Skeletal muscle tissue (tissue), 4 donors: ENCODE data around the gene PCYT2. TPM values are rescaled to one million over a fixed set of nuclear protein-coding genes. Genes with fewer than 3 reads are reported as not detected.

Source experiments
- H3K27ac ChIP-seq: one replicate; pipeline ENCODE4 v1.7.0; 2013; ENCODE audit warnings: mild to moderate bottlenecking, low read depth, low read length, inconsistent platforms
- H3K27me3 ChIP-seq, 3 donors: one replicate each; pipeline ENCODE4 v1.7.0; 2013; ENCODE audit warnings: low read length in 3 of 3; ENCODE audit not compliant: control insufficient read depth in 3 of 3, insufficient read depth in 3 of 3
- H3K36me3 ChIP-seq, 3 donors: one replicate each; pipeline ENCODE4 v1.7.0; 2013; ENCODE audit warnings: low read length in 3 of 3; ENCODE audit not compliant: control insufficient read depth in 3 of 3, insufficient read depth in 3 of 3
- H3K4me1 ChIP-seq, 3 donors: one replicate each; pipeline ENCODE4 v1.7.0; 2013; ENCODE audit warnings: low read length in 3 of 3, mild to moderate bottlenecking in 3 of 3; ENCODE audit not compliant: control insufficient read depth in 3 of 3, insufficient read depth in 3 of 3
- H3K4me3 ChIP-seq, 3 donors: one replicate each; pipeline ENCODE4 v1.7.0; 2013; ENCODE audit warnings: low read length in 3 of 3
- H3K9ac ChIP-seq, 3 donors: one replicate each; pipeline ENCODE4 v1.7.0; 2013; ENCODE audit warnings: low read length in 3 of 3, mild to moderate bottlenecking in 3 of 3, moderate library complexity in 2 of 3, low read depth in 1 of 3
- H3K9me3 ChIP-seq, 3 donors: one replicate each; pipeline ENCODE4 v1.7.0; 2013; ENCODE audit warnings: low read length in 3 of 3; ENCODE audit not compliant: control insufficient read depth in 3 of 3
- total RNA-seq: library from RNA; depleted of rRNA; stranded (reverse); fragments of >200 nt; gene quantifications from one replicate; pipeline ENCODE4 v1.2.3, GENCODE V29; 2014
- donor health status: Osteomylitis.

Gene PCYT2
- total RNA-seq, 1 donor from 2014 or later: 10.4 TPM

DNA sequence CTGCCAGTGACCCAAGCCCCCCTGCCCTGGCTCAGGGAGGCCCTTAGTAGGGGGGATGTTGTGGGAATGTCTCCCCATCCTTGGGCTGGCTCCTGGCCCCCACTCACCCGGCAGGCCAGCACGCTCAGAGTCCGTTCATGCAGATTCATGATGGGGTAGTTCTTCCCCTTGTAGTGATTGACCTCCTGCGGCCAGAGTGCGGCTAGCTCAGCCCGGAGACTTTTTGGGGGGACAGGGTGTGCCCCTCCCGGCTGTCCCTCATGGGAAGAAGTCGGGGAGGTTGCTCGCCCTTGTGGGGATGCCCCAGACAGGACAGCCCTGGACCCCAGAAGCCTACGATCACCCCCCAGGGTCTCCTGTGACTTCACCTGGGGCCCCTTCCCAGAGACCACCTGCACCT, 5.2 kb downstream of the PCYT2 start:
- H3K4me3 ChIP-seq: no peak overlapping the region
- peaks cover 0 to 2% (median 0%) of the 10 kb centered on the region in 3 donors for H3K27me3 ChIP-seq
- no peak overlapping the region for H3K27ac ChIP-seq
- no peaks in the 10 kb centered on the region for H3K9me3 ChIP-seq
- peaks cover 4 to 25% (median 8%) of the 10 kb centered on the region in 3 donors for H3K36me3 ChIP-seq
- H3K9ac ChIP-seq: no peak overlapping the region
- peaks cover 25 to 44% (median 33%) of the 10 kb centered on the region in 3 donors for H3K4me1 ChIP-seq

GRCh38 chr17:81905424-81905875, 5.7 kb downstream of the PCYT2 start:
- H3K27ac ChIP-seq: no peak overlapping the region
- H3K27me3 ChIP-seq: peaks cover 0 to 2% (median 0%) of the 10 kb centered on the region in 3 donors
- no peaks in the 10 kb centered on the region for H3K9me3 ChIP-seq
- H3K4me1 ChIP-seq: peaks cover 20 to 38% (median 29%) of the 10 kb centered on the region in 3 donors
- peaks cover 5 to 27% (median 10%) of the 10 kb centered on the region in 3 donors for H3K36me3 ChIP-seq
- H3K9ac ChIP-seq: no peak overlapping the region
- no peak overlapping the region for H3K4me3 ChIP-seq

GRCh38 chr17:81904600-81905423, 6.4 kb downstream of the PCYT2 start:
- Histone ChIP-seq H3K27me3 (peaks cover 0 to 2% (median 0%) of the 10 kb centered on the region in 3 donors), H3K4me3 (no peak overlapping the region), H3K4me1 (peaks cover 14 to 32% (median 24%) of the 10 kb centered on the region in 3 donors), H3K9me3 (no peaks in the 10 kb centered on the region), H3K9ac (no peak overlapping the region), H3K36me3 (peaks cover 11 to 33% (median 16%) of the 10 kb centered on the region in 3 donors), H3K27ac (no peak overlapping the region)

DNA sequence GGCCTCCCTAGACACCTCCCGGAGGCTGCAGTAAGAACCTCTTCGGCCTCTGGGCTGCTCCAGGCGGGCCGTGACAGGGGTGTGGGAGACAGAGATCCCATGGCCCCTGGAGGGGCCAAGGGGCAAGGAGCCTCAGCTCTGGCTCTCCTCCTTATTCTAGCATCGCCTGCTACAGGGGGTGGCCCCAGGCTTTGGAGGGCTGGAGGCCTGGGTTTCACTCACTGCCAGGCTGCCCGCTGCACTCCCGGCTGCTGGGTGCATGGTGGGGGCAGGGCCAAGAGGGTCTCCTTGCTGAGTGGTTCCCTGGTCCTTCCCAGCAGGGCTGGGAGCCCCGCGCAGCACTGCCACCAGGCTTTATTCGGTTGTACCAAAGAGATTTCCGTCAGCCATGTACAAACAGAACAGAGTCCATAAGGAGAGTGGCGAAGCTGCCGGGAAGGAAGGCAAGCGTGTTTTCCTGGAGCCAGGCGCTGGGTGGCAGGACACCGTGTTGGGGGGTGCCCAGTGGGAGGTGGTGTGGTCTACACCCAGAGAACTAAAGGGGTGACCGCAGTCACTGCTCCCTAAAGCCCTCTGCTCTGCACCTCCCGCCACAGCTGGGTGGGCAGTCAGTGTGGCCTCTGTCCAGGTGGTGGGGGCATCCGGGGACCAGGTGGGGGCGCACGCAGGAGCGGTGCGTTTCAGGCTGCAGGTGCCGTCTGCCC, 7.2 kb downstream of the PCYT2 start:
- Histone ChIP-seq H3K36me3 (peaks cover 17 to 39% (median 24%) of the 10 kb centered on the region in 3 donors), H3K9ac (no peak overlapping the region), H3K9me3 (no peaks in the 10 kb centered on the region), H3K4me3 (no peak overlapping the region), H3K4me1 (peaks cover 14 to 26% (median 24%) of the 10 kb centered on the region in 3 donors), H3K27ac (no peak overlapping the region), H3K27me3 (peaks cover 0 to 2% (median 0%) of the 10 kb centered on the region in 3 donors)

DNA sequence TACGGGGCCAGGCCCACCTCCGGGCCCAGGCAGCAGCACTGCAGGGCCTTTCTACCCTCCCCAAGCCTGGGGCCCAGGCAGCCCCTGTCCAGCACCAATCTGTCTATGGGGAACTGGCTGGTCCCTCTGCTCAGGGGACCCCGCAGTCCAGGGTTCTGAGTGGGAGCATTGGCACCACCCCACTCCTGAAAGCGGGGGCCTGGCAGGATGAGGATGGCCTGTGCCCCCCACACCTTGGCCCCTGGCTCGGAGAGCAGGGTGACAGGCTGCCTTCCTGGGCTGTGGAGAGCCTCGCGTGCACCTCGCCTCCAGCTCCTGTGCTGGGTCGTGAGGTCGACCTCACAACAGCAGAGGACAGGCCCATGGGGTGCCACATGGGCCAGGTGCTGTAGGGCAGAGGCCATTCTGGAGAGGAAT, 7.8 kb downstream of the PCYT2 start:
- no peak overlapping the region for H3K27ac ChIP-seq
- peaks cover 22 to 45% (median 26%) of the 10 kb centered on the region in 3 donors for H3K36me3 ChIP-seq
- H3K9me3 ChIP-seq: no peaks in the 10 kb centered on the region
- peaks cover 0 to 2% (median 0%) of the 10 kb centered on the region in 3 donors for H3K27me3 ChIP-seq
- H3K4me1 ChIP-seq: peaks cover 14 to 25% (median 24%) of the 10 kb centered on the region in 3 donors
- H3K4me3 ChIP-seq: no peak overlapping the region
- no peak overlapping the region for H3K9ac ChIP-seq

DNA sequence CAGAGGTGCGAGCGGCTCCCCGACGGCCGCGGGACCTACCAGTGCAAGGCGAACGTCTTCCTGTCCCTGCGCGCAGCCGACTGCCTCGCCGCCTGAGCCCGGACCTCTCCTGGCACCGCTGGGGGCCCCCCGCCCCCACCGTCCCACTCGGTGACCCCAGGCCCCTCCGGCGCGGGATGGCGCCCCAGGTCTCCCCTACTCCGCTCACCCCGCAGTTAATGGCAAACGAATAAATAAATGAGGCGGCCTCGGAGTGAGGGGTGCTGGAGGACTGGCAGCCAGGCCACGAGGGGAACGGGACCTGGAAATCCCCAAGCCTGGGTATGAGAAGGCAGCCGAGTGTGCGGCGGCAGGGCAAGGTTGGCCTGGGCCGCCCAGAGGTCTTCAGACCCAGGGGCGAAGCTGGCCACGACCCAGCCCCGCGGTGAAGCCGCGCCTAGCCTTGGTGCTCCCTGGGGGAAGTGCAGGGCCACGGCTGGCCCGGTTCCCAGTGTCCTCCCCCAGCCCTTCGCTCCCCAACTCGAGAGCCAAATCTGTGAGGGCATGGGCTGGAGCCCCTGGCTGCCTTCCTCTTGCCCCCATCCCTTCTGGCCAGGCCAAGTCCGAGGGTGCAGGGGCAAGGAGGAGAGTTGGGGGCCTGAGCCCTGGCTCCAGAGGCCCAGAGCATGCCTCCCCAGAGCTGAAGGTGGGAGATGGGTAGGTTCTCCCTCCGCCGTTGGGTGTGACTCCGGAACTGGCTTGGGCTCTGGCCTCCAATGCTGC, 8.4 kb downstream of the PCYT2 start:
- Histone ChIP-seq H3K4me3 (no peak overlapping the region), H3K9me3 (no peaks in the 10 kb centered on the region), H3K27ac (no peak overlapping the region), H3K36me3 (peaks cover 28 to 49% (median 32%) of the 10 kb centered on the region in 3 donors), H3K9ac (peak overlapping the region in 1 of 3 donors; percentile 25), H3K27me3 (peaks cover 0 to 2% (median 0%) of the 10 kb centered on the region in 3 donors), H3K4me1 (peaks cover 13 to 22% (median 20%) of the 10 kb centered on the region in 3 donors)

DNA sequence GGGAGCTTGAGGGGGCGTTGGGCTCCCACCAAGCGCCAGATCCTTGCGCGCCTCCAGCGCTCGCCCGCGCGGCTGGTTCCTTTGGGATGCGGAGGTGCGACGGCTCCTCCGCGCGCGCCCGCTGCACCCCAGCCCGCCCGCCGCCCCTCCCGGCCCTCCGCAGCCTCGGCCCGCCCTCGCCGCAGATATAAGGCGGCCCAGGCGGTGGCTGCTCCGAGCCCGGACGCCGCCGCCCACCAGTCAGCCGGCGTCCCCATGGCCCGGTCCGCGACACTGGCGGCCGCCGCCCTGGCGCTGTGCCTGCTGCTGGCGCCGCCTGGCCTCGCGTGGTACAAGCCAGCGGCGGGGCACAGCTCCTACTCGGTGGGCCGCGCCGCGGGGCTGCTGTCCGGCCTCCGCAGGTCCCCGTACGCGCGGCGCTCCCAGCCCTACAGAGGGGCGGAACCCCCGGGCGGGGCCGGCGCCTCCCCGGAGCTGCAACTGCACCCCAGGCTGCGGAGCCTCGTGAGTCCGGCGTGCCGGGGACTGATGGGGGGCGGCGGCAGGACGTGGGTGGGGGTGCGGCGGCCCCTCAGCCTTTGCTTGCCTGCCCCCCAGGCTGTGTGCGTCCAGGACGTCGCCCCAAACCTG, 9.1 kb downstream of the PCYT2 start, which contains the start of gene NPB:
TSS of gene NPB (plus strand) at position 216 of the 630 bp plus-strand sequence. CDS start at position 256, 40 bp downstream.
- Histone ChIP-seq H3K4me1 (peaks cover 8 to 16% (median 13%) of the 10 kb centered on the region in 3 donors), H3K9me3 (no peaks in the 10 kb centered on the region), H3K36me3 (peaks cover 30 to 51% (median 37%) of the 10 kb centered on the region in 3 donors), H3K4me3 (peak within 1 kb of the TSS in 1 of 3 donors; percentile 27), H3K27me3 (peaks cover 0 to 2% (median 0%) of the 10 kb centered on the region in 3 donors), H3K27ac (no peak within 1 kb of the TSS), H3K9ac (peak within 1 kb of the TSS in 1 of 3 donors; percentile 60)

- peaks cover 0 to 2% (median 0%) of the 10 kb centered on the region in 3 donors for H3K27me3 ChIP-seq
- H3K4me3 ChIP-seq: no peak overlapping the region
- H3K9ac ChIP-seq: peak overlapping the region in 1 of 3 donors; percentile 50
- peaks cover 32 to 51% (median 39%) of the 10 kb centered on the region in 3 donors for H3K36me3 ChIP-seq
- H3K4me1 ChIP-seq: peaks cover 2 to 10% (median 6%) of the 10 kb centered on the region in 3 donors
- H3K27ac ChIP-seq: no peak overlapping the region
- no peaks in the 10 kb centered on the region for H3K9me3 ChIP-seq
Measured at GRCh38 chr17:81901167-81902022, 9.8 kb downstream of the PCYT2 start.
